ENCODE measurements around the gene TTC9B. TPM values are rescaled to one million over a fixed set of nuclear protein-coding genes. Genes with fewer than 3 reads are reported as not detected.

Gene TTC9B
- total and polyA plus RNA-seq, 2 of the 8 experiments (the other 6 are each of a cell fraction or from before 2014, with no cell fraction given), result 0.26 TPM; not detected in 1

- H3K9me3 ChIP-seq (ENCODE audit: insufficient read depth in 2 of 2, low read depth in 1 of 2, low read length in 1 of 2), result no peaks in the 10 kb centered on the region
- no peak overlapping the region; the same call in 1 of the 2 replicates for H4K8ac ChIP-seq (ENCODE audit: extremely low read depth, insufficient read depth, low read length)
- no peak overlapping the region for H2BK15ac ChIP-seq (ENCODE audit: low read length)
- POLR2A ChIA-PET (ENCODE audit: partially characterized antibody), result interaction anchor here (2.1 to 3.0 kb wide), 2 partner anchors 13 to 15 kb away, joined by 8 read pairs; no protein-coding TSS in a partner anchor
- H3K14ac ChIP-seq (ENCODE audit: insufficient read length), result no peak overlapping the region
- H4K5ac ChIP-seq (ENCODE audit: insufficient read length, low read depth, low read length), result no peak overlapping the region
- H3K79me1 ChIP-seq (ENCODE audit: low read depth, low read length), result peaks cover 24% of the 10 kb centered on the region
- H2AK5ac ChIP-seq (ENCODE audit: low read depth, low read length), result no peak overlapping the region; the same call in 1 of the 2 replicates
- H3K4me3 ChIP-seq (ENCODE audit: extremely low read depth in 1 of 4, insufficient read depth in 2 of 4, low read depth in 3 of 4, low read length in 4 of 4), result no peak overlapping the region
- no peak overlapping the region for H3K4me2 ChIP-seq (ENCODE audit: insufficient read depth in 1 of 2, low read depth in 2 of 2, low read length in 2 of 2)
- no peak overlapping the region for H2BK12ac ChIP-seq (ENCODE audit: low read depth, low read length)
- H4K91ac ChIP-seq (replicated peaks; ENCODE audit: insufficient read length, low read length), result no peak overlapping the region
- H2BK120ac ChIP-seq (replicated peaks; ENCODE audit: low read depth, low read length), result no peak overlapping the region
- H3K27ac ChIP-seq (ENCODE audit: low read depth, low read length), result no peak overlapping the region
- no peak overlapping the region for H3K56ac ChIP-seq (replicated peaks; ENCODE audit: insufficient read length, low read depth, low read length)
- H2BK20ac ChIP-seq (ENCODE audit: low read length), result no peak overlapping the region
- no peaks in the 10 kb centered on the region for H3K27me3 ChIP-seq (replicated peaks in 1 of 4; ENCODE audit: control insufficient read depth in 3 of 4, extremely low read depth in 1 of 4, insufficient read depth in 3 of 4, low read length in 3 of 4)
- H3K79me2 ChIP-seq (ENCODE audit: control insufficient read depth in 1 of 2, insufficient read depth in 2 of 2, low read length in 2 of 2), result peaks cover 0 to 35% of the 10 kb centered on the region in 2 experiments; a peak in 2 of 4 replicates
- H3K23ac ChIP-seq (ENCODE audit: insufficient read length), result no peak overlapping the region
- peaks cover 0 to 7% (median 1%) of the 10 kb centered on the region in 4 experiments; a peak in 3 of 7 replicates for H3K4me1 ChIP-seq (replicated peaks in 1 of 4; ENCODE audit: control insufficient read depth in 3 of 4, insufficient read depth in 4 of 4, low read length in 3 of 4)
- no peak overlapping the region for H2AFZ ChIP-seq (ENCODE audit: low read length)
- no peaks in the 10 kb centered on the region; the same call in 1 of the 2 replicates for H3K23me2 ChIP-seq (ENCODE audit: low read depth, low read length)
- H2BK5ac ChIP-seq (ENCODE audit: low read depth, low read length), result peak overlapping the region; percentile 60; the same call in 1 of the 2 replicates
- DNase-seq (ENCODE audit: low read depth in 1 of 2, low spot score in 2 of 2) (no peak), FAIRE-seq (no peak)
- H3K18ac ChIP-seq (ENCODE audit: extremely low read depth, low read length), result no peak overlapping the region
- WGBS, 2 experiments (ENCODE audit: extremely low coverage in 1 of 2, insufficient coverage in 1 of 2, insufficient read length in 1 of 2, insufficient replicate concordance in 2 of 2, low coverage in 1 of 2, low lambda C conversion rate in 2 of 2, missing lambda C conversion rate in 1 of 2), result 92% methylated on average over 6 of the region's 6 CpGs; no CpG with 5 or more reads in 1 of the 2 experiments
- H4K20me1 ChIP-seq (replicated peaks in 1 of 2; ENCODE audit: control insufficient read depth in 1 of 2, insufficient read depth in 2 of 2, low read length in 2 of 2), result peaks cover 2 to 27% of the 10 kb centered on the region in 2 experiments
- H3K9ac ChIP-seq (replicated peaks in 1 of 4; ENCODE audit: extremely low read depth in 1 of 4, low read depth in 3 of 4, low read length in 3 of 4), result no peak overlapping the region
- H3K4ac ChIP-seq (replicated peaks; ENCODE audit: insufficient read length, low read depth, low read length), result no peak overlapping the region
- H3K36me3 ChIP-seq (ENCODE audit: control insufficient read depth in 2 of 4, insufficient read depth in 4 of 4, low read length in 3 of 4), result peaks cover 0 to 16% (median 4%) of the 10 kb centered on the region in 4 experiments; a peak in 3 of 8 replicates
- CTCF ChIA-PET (ENCODE audit: partially characterized antibody), result interaction anchor here (0.6 to 3.1 kb wide), 13 partner anchors 11 to 57 kb away, joined by 3 to 11 read pairs (median 8); partner anchors contain the start of genes AKT2 and TTC9B
- no peak for TF ChIP-seq SP2 (IDR thresholded peaks at IDR 0.05; ENCODE audit: low read length)
- TF ChIP-seq SIRT6 (IDR thresholded peaks at IDR 0.05; ENCODE audit: low read length), result no peak
- TF ChIP-seq CTCF (IDR thresholded peaks at IDR 0.05; ENCODE audit: control extremely low read depth in 1 of 3, insufficient read depth in 1 of 3, low read depth in 1 of 3, low read length in 3 of 3), result no peak
- TF ChIP-seq TCF12 (IDR thresholded peaks at IDR 0.05; ENCODE audit: low read depth, low read length), result no peak
- TF ChIP-seq SIX5 (IDR thresholded peaks at IDR 0.05; ENCODE audit: low read depth, low read length), result no peak
- no peak for TF ChIP-seq RXRA (IDR thresholded peaks at IDR 0.05; ENCODE audit: insufficient read depth, low read depth, low read length)
- no peak for TF ChIP-seq GTF2F1 (IDR thresholded peaks at IDR 0.05; ENCODE audit: borderline replicate concordance, low read depth, low read length)
- TF ChIP-seq RAD21 (IDR thresholded peaks at IDR 0.05 in 1 of 2, conservative IDR thresholded peaks at IDR 0.05 in 1 of 2; ENCODE audit: low read depth in 2 of 2, low read length in 2 of 2), result no peak
- no peak for TF ChIP-seq EZH2 (IDR thresholded peaks at IDR 0.05; ENCODE audit: low read depth, low read length, severe bottlenecking)
- TF ChIP-seq EP300 (IDR thresholded peaks at IDR 0.05; ENCODE audit: borderline replicate concordance in 1 of 2, low read depth in 2 of 2, low read length in 2 of 2), result no peak
Observed at GRCh38 chr19:40267601-40267997, 49.4 kb upstream of the TTC9B start.

Data from H1 (cell line).